ENCODE results near the gene SCARB1.

DNA sequence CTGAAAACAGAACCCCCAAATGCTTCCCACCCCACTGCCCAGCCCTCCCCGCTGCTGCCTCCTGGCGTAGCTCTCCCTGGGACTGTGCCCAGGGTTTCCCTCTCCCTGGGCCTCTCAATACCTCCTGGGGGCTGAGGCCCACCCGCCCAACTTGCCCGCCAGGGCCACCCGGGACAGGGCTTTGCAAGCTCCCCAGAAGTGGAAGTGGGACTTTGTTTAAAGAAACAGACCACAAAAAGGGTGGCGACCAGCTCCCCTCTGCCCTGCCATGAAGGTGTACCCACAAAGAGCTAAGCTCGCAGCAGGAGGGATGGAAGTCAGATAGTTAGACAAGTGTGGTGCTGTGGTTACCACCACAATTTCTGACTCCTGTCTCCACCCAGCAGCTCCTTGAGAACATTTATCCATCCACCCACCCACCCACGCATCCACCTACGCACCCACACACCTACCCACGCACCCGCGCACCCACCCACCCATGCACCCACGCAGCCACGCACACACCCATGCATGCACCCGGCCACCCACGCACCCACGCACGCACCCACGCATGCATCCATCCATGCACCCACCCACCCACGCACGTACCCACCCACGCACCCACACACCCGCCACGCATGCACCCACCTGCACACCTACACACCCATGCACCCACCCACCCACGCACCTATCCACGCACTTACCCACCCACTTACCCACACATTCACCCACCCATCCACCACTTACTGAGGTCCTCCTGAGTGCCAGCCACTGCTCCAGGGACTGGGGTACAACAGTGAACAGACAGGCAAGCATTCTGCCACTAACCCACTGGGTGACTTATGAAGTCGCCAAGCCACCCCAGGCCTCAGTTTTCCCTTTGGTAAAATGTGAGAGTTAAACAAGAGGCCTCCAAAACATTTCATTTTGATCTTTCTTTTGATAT lies 127.3 kb downstream of the SCARB1 start:
- TF ChIP-seq, protein P1, sequence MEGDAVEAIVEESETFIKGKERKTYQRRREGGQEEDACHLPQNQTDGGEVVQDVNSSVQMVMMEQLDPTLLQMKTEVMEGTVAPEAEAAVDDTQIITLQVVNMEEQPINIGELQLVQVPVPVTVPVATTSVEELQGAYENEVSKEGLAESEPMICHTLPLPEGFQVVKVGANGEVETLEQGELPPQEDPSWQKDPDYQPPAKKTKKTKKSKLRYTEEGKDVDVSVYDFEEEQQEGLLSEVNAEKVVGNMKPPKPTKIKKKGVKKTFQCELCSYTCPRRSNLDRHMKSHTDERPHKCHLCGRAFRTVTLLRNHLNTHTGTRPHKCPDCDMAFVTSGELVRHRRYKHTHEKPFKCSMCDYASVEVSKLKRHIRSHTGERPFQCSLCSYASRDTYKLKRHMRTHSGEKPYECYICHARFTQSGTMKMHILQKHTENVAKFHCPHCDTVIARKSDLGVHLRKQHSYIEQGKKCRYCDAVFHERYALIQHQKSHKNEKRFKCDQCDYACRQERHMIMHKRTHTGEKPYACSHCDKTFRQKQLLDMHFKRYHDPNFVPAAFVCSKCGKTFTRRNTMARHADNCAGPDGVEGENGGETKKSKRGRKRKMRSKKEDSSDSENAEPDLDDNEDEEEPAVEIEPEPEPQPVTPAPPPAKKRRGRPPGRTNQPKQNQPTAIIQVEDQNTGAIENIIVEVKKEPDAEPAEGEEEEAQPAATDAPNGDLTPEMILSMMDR (IDR thresholded peaks at IDR 0.05) = no peak
- TF ChIP-seq POLR2A (IDR thresholded peaks at IDR 0.05) (no peak), EP300 (IDR thresholded peaks at IDR 0.05) (no peak)

Measured in tibial nerve (tissue), 4 donors.